ENCODE data around the gene SUOX.
A peak's percentile ranks its signal among the peaks of the same experiment; 100 is the strongest.

SUOX gene

DNA sequence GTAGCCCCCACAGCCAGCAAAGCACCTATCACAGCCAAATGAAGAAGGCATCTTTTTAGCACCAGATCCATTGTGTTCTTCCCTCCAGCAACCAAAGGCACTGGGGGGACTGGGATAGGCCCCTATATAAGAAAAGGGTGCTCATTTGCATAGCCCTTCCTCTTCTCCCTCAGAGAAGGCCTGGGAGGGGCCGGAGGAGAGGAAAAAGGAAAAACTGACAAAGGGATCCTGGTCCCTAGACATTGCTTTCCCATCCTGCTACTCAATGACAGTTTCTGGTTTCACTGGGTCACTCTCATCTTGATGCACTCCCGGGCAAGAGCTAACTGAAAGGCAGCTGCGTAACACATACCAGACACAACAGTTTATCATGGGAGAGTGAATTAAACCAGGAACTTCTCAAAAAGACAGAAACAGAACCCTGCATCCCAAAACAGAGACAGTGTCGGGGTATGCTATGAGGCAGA is 31.1 kb upstream of the SUOX start, which contains the start of gene PMEL:
Gene PMEL (minus strand): TSS at position 102 of the 467 bp plus-strand sequence. CDS start 31 bp downstream, at position 71.
- H3K4me3 ChIP-seq (ENCODE audit: control insufficient read depth, low read depth, low read length): peak within 1 kb of the TSS; percentile 81
- DNase-seq (ENCODE audit: low read depth): no peak
- TF ChIP-seq, protein P1, sequence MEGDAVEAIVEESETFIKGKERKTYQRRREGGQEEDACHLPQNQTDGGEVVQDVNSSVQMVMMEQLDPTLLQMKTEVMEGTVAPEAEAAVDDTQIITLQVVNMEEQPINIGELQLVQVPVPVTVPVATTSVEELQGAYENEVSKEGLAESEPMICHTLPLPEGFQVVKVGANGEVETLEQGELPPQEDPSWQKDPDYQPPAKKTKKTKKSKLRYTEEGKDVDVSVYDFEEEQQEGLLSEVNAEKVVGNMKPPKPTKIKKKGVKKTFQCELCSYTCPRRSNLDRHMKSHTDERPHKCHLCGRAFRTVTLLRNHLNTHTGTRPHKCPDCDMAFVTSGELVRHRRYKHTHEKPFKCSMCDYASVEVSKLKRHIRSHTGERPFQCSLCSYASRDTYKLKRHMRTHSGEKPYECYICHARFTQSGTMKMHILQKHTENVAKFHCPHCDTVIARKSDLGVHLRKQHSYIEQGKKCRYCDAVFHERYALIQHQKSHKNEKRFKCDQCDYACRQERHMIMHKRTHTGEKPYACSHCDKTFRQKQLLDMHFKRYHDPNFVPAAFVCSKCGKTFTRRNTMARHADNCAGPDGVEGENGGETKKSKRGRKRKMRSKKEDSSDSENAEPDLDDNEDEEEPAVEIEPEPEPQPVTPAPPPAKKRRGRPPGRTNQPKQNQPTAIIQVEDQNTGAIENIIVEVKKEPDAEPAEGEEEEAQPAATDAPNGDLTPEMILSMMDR (IDR thresholded peaks at IDR 0.05; ENCODE audit: control insufficient read depth, insufficient read depth, low read depth, low read length, missing control alignments): no peak

DNA sequence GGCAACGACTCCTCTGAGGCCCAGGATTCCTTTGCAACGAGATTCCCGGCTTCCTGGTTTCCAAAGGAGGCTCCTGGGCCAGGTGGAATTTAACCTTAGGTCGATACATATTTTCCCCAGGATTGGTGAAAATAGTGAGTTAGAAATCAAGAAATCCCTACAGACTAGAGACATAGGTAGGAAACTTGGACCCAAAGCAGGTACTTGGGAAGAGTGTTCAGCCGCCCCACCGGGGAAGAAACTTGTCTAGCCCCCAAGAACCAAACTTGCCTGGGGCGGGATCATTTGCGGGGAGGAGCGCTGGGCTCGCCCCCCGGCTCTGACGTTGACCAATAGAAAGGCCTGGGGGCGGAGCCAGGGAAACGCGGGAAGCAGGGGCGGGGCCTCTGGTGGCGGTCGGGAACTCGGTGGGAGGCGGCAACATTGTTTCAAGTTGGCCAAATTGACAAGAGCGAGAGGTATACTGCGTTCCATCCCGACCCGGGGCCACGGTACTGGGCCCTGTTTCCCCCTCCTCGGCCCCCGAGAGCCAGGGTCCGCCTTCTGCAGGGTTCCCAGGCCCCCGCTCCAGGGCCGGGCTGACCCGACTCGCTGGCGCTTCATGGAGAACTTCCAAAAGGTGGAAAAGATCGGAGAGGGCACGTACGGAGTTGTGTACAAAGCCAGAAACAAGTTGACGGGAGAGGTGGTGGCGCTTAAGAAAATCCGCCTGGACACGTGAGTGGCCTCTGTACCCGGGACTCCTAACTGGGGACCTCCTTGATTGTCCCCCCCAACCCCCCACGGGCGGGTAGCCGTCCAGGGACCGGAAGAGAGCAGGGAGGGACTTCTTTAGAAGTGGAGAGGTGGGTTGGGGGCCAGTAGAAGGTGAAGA is 30.4 kb upstream of the SUOX start, which contains the start of gene CDK2:
Gene CDK2 (plus strand): TSS at position 423 of the 874 bp plus-strand sequence. CDS start 179 bp downstream, at position 602.
- TF ChIP-seq, protein P1 (IDR thresholded peaks at IDR 0.05; ENCODE audit: control insufficient read depth, insufficient read depth, low read depth, low read length, missing control alignments): no peak
- peak within 1 kb of the TSS; percentile 81 for H3K4me3 ChIP-seq (ENCODE audit: control insufficient read depth, low read depth, low read length)
- no peak for DNase-seq (ENCODE audit: low read depth)

DNA sequence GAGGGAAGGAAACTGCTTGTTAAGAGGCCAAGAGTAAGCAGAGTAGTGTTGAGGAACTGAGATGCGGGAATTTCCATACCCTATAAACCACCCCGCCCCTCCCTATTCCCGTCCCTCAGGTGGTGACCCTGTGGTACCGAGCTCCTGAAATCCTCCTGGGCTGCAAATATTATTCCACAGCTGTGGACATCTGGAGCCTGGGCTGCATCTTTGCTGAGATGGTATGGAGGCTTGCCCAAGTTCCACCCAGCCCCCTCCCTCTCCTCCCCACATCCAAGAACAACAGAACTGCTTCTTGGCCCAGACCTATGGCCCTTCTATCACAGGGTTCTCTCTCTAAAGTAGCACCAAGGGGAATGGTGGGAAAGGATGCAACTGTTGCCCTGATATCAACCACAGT is 27.7 kb upstream of the SUOX start:
- TF ChIP-seq, protein P1 (IDR thresholded peaks at IDR 0.05; ENCODE audit: control insufficient read depth, insufficient read depth, low read depth, low read length, missing control alignments): no peak
- DNase-seq (ENCODE audit: low read depth): no peak
- no peak overlapping the region for H3K4me3 ChIP-seq (ENCODE audit: control insufficient read depth, low read depth, low read length)

DNA sequence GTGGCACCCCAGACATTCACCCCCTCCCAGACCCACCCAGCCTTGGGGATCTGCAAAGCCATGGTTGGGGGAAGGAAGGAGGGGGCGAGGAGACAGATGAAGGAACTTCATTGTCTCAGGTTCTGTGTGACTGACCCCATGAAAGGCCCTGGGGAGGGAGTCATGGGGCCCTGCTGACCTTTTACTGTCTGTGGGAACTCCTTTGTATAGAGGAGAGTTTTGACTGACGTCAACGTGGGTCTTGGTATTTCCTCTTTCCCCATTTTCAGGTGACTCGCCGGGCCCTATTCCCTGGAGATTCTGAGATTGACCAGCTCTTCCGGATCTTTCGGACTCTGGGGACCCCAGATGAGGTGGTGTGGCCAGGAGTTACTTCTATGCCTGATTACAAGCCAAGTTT is 26.3 kb upstream of the SUOX start:
- TF ChIP-seq, protein P1 (IDR thresholded peaks at IDR 0.05; ENCODE audit: control insufficient read depth, insufficient read depth, low read depth, low read length, missing control alignments): no peak
- DNase-seq (ENCODE audit: low read depth): no peak

DNA sequence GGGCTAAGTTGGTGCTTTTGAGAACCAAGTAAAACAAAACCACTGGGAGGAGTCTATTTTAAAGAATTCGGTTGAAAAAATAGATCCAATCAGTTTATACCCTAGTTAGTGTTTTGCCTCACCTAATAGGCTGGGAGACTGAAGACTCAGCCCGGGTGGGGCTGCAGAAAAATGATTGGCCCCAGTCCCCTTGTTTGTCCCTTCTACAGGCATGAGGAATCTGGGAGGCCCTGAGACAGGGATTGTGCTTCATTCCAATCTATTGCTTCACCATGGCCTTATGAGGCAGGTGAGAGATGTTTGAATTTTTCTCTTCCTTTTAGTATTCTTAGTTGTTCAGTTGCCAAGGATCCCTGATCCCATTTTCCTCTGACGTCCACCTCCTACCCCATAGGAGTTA is 25.0 kb upstream of the SUOX start:
- DNase-seq (ENCODE audit: low read depth): no peak
- no peak overlapping the region for H3K4me3 ChIP-seq (ENCODE audit: control insufficient read depth, low read depth, low read length)
- TF ChIP-seq, protein P1 (IDR thresholded peaks at IDR 0.05; ENCODE audit: control insufficient read depth, insufficient read depth, low read depth, low read length, missing control alignments): no peak

More for the DNA sequence above, 26.3 kb upstream of the SUOX start:
- no peak overlapping the region for H3K4me3 ChIP-seq (ENCODE audit: control insufficient read depth, low read depth, low read length)

DNA sequence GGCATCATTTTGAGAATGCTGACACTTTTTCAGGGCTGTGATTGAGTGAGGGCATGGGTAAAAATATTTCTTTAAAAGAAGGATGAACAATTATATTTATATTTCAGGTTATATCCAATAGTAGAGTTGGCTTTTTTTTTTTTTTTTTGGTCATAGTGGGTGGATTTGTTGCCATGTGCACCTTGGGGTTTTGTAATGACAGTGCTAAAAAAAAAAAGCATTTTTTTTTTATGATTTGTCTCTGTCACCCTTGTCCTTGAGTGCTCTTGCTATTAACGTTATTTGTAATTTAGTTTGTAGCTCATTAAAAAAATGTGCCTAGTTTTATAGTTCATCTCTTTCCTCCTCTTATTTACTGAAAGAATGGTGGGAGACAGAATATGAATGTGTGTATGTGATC is 24.6 kb upstream of the SUOX start:
- peak overlapping the region; percentile 79 for H3K4me3 ChIP-seq (ENCODE audit: control insufficient read depth, low read depth, low read length)
- TF ChIP-seq, protein P1 (IDR thresholded peaks at IDR 0.05; ENCODE audit: control insufficient read depth, insufficient read depth, low read depth, low read length, missing control alignments): no peak
- no peak for DNase-seq (ENCODE audit: low read depth)
